T-cell (primary cell): ENCODE measurements around the gene RFNG. TPM values are rescaled to one million over a fixed set of nuclear protein-coding genes. Genes with fewer than 3 reads are reported as not detected.

Source experiments
- ATAC-seq, 4 experiments: fragments of 200-7000 bp in 3 of 4; fragments of 150-1000 bp in 1 of 4; cut with Tn5 transposase; replicated peaks in 1 of 4; 1 replicate in 3 of 4; 2 replicates in 1 of 4; pipeline ENCODE4 v1.10.0; 2021; ENCODE audit warnings: moderate library complexity in 3 of 4, mild to moderate bottlenecking in 2 of 4, moderate number of reproducible peaks in 1 of 4
- CTCF ChIA-PET, 2 donors: fragments of 300-600 bp; sonication (Branson Sonifier 250); formaldehyde crosslinking; loops; one replicate each; lab custom pipeline; 2022; ENCODE audit warnings: antibody characterized with exemption in 2 of 2; lab: Charles Lee
- POLR2A ChIA-PET, 2 donors: fragments of 300-600 bp; sonication (Branson Sonifier 250); formaldehyde crosslinking; loops; one replicate each; lab custom pipeline; 2022; ENCODE audit warnings: antibody characterized with exemption in 2 of 2; lab: Charles Lee
- DNase-seq, 35 experiments: peaks; one replicate each; pipeline versions ENCODE4 v3.0.0 to v3.0.0-alpha.2; 2013 to 2023
- H3K27ac ChIP-seq: one replicate; pipeline ENCODE4 v1.5.1; 2013; ENCODE audit warnings: low read length
- H3K27me3 ChIP-seq, 2 experiments: replicated peaks in 1 of 2; 1 replicate in 1 of 2; 2 replicates in 1 of 2; pipeline versions ENCODE4 v1.6.1 to v1.7.0; 2013; ENCODE audit warnings: low read length in 1 of 2, mixed read lengths in 1 of 2; ENCODE audit not compliant: control insufficient read depth in 2 of 2, insufficient read depth in 2 of 2; ENCODE audit errors: extremely low read depth in 1 of 2
- H3K36me3 ChIP-seq, 2 donors: 1 replicate in 1 of 2; 2 replicates in 1 of 2; pipeline versions ENCODE4 v1.6.1 to v1.7.0; 2013; ENCODE audit warnings: low read length in 1 of 2; ENCODE audit not compliant: control insufficient read depth in 2 of 2, insufficient read depth in 1 of 2; ENCODE audit errors: extremely low read depth in 1 of 2
- H3K4me1 ChIP-seq, 2 experiments: 1 replicate in 1 of 2; 2 replicates in 1 of 2; pipeline versions ENCODE4 v1.6.1 to v1.7.0; 2013; ENCODE audit warnings: low read length in 2 of 2, mixed read lengths in 1 of 2; ENCODE audit not compliant: insufficient read depth in 2 of 2, control insufficient read depth in 1 of 2; ENCODE audit errors: extremely low read depth in 1 of 2
- H3K4me3 ChIP-seq, 2 donors: 1 replicate in 1 of 2; 2 replicates in 1 of 2; pipeline versions ENCODE4 v1.5.1 to v1.7.0; 2013; ENCODE audit warnings: mild to moderate bottlenecking in 2 of 2, low read length in 1 of 2, moderate library complexity in 1 of 2; ENCODE audit not compliant: control insufficient read depth in 1 of 2; ENCODE audit errors: extremely low read depth in 1 of 2
- H3K9me3 ChIP-seq: 2 replicates; pipeline ENCODE4 v1.7.0; 2013
- H3K27ac Mint-ChIP-seq, 2 donors: one replicate each; pipeline ENCODE4 v1.8.0; 2020 to 2021; ENCODE audit warnings: mild to moderate bottlenecking in 2 of 2, mixed read lengths in 2 of 2
- H3K27me3 Mint-ChIP-seq, 2 donors: one replicate each; pipeline ENCODE4 v1.8.0; 2021 to 2022; ENCODE audit warnings: mixed read lengths in 2 of 2
- H3K36me3 Mint-ChIP-seq: one replicate; pipeline ENCODE4 v1.8.0; 2021; ENCODE audit warnings: mixed read lengths
- H3K4me1 Mint-ChIP-seq, 3 donors: one replicate each; pipeline ENCODE4 v1.8.0; 2020 to 2022; ENCODE audit warnings: mixed read lengths in 3 of 3, mild to moderate bottlenecking in 1 of 3
- H3K4me3 Mint-ChIP-seq, 3 donors: one replicate each; pipeline ENCODE4 v1.8.0; 2020 to 2022; ENCODE audit warnings: mild to moderate bottlenecking in 3 of 3, mixed read lengths in 3 of 3, moderate library complexity in 3 of 3
- H3K9me3 Mint-ChIP-seq, 3 donors: one replicate each; pipeline ENCODE4 v1.8.0; 2020 to 2022; ENCODE audit warnings: mixed read lengths in 3 of 3
- WGBS: methylation state at CpG from one replicate; pipeline ENCODE4 v1.1.5; 2013; ENCODE audit warnings: missing lambda C conversion rate; ENCODE audit not compliant: insufficient coverage; 5-methylcytosine and 5-hydroxymethylcytosine counted together
- total RNA-seq, 35 experiments: library from RNA in 6 of 35; stranded (reverse) in 6 of 35; fragments of 120-200 nt in 1 of 35; gene quantifications; one replicate each; pipeline versions ENCODE4 v1.2.1 to v1.2.4 and lab custom pipeline; 2013 to 2026

Gene RFNG
- total RNA-seq, 5 donors from 2014 or later (not counting 1 experiment from before 2014, with no cell fraction given), result 31.5 to 38.6 (median 35.2) TPM

DNA sequence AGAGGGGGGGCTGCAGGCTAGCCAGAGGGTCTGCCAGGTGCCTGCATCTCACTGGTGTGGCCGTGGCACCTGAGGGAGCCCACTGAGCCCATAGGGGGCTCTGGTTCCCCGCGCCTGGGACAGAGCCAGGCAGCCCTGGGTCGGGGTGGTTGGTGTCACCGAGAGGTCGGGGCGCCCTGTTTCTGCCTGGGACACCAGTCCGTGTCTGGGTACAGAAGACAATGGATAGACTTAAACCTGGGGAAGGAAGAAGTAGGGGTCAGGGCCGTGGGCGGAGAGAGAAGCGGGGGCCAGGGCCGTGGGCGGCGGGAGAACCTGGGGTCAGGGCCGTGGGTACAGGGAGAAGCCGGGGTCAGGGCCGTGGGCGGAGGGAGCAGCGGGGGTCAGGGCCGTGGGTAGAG, 3.0 kb downstream of the RFNG start:
- H3K27me3 ChIP-seq, result no peaks in the 10 kb centered on the region
- WGBS, result 94% methylated on average over 20 of the region's 20 CpGs
- H3K36me3 Mint-ChIP-seq, result peaks cover 7% of the 10 kb centered on the region
- no peak overlapping the region for H3K27ac ChIP-seq
- ATAC-seq (no peak), DNase-seq (no peak)
- no peaks in the 10 kb centered on the region for H3K9me3 Mint-ChIP-seq
- H3K36me3 ChIP-seq, result peaks cover 4 to 8% of the 10 kb centered on the region in 2 donors
- H3K9me3 ChIP-seq, result no peaks in the 10 kb centered on the region
- peak overlapping the region in 2 of 3 donors; percentile 24 to 46 for H3K4me3 Mint-ChIP-seq
- POLR2A ChIA-PET, result no interaction called here
- H3K27ac Mint-ChIP-seq, result no peak overlapping the region
- H3K4me1 Mint-ChIP-seq, result peaks cover 5 to 21% (median 18%) of the 10 kb centered on the region in 3 donors
- peaks cover 9 to 35% of the 10 kb centered on the region in 2 experiments for H3K4me1 ChIP-seq
- no peak overlapping the region for H3K4me3 ChIP-seq
- no peaks in the 10 kb centered on the region for H3K27me3 Mint-ChIP-seq
- CTCF ChIA-PET, result interaction anchor here in 1 of 2 donors (0.9 kb wide), 1 partner anchor 11 kb away, joined by 5 read pairs; the partner anchor contains the start of gene DCXR

DNA sequence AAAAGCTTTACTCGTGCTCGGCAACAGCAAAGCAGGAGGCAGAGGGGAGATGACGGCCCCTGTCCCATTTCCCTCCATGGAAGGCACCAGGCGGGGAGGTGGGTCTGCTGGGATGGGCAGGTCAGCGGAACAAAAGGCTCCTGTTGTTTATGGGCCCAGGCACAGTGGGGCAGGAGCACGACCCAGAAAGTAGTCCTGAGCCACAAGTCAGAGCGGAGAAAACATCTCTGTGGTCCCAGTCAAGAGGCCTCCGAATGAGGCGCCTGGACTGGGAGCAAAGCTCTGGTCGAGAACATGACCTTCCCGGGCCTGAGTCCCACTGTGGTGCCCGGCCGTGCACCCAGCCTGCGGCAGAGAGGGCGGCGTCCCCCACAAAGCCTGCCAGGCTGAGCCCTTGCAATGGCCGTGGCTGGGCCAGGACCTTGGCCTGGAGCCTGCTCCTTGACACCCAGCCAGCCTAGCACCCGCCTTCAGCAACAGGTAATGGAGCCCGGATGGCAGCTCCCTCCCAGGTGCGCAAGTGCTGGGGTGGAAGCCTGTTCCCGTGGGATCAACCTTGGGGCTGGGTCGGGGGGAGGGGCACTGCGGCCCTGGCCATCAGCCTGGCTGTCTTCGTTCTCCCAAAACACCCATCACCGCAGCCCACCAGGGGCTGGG, 3.6 kb downstream of the RFNG start:
- H3K36me3 Mint-ChIP-seq, result peaks cover 7% of the 10 kb centered on the region
- no peaks in the 10 kb centered on the region for H3K9me3 ChIP-seq
- H3K27me3 ChIP-seq, result no peaks in the 10 kb centered on the region
- no peaks in the 10 kb centered on the region for H3K9me3 Mint-ChIP-seq
- H3K36me3 ChIP-seq, result peaks cover 4 to 8% of the 10 kb centered on the region in 2 donors
- WGBS, result 97% methylated on average over 20 of the region's 25 CpGs
- ATAC-seq (no peak), DNase-seq (no peak)
- no peaks in the 10 kb centered on the region for H3K27me3 Mint-ChIP-seq
- peak overlapping the region in 2 of 3 donors; percentile 29 to 36 for H3K4me3 Mint-ChIP-seq
- H3K27ac ChIP-seq, result no peak overlapping the region
- ChIA-PET CTCF (interaction anchor here in 1 of 2 donors (0.9 kb wide), 1 partner anchor 10 kb away, joined by 5 read pairs; the partner anchor contains the start of gene DCXR), POLR2A (no interaction called here)
- H3K4me1 ChIP-seq, result peaks cover 7 to 30% of the 10 kb centered on the region in 2 experiments
- H3K4me3 ChIP-seq, result no peak overlapping the region
- no peak overlapping the region for H3K27ac Mint-ChIP-seq
- peaks cover 5 to 16% (median 14%) of the 10 kb centered on the region in 3 donors for H3K4me1 Mint-ChIP-seq

DNA sequence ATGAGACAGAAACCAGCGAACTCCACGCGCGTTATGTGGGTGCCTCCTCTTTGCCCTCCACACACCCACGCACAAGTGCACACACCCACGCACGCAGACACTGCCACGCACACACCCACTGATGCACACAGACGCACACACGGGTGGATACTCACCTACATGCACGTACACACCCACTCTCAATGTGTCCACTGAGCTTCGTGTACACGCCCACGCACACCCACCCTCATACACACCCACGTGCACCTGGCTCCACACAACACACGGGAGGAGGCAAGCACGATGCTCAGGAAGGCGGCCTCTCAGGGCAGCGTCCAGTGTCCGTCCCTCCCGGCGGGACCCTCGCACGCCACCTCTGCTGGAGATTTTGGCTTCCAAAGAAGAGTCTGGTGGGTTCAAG, 4.2 kb downstream of the RFNG start:
- H3K36me3 Mint-ChIP-seq, result peaks cover 7% of the 10 kb centered on the region
- no peaks in the 10 kb centered on the region for H3K9me3 Mint-ChIP-seq
- Histone ChIP-seq H3K27me3 (no peaks in the 10 kb centered on the region), H3K27ac (no peak overlapping the region), H3K36me3 (peaks cover 4 to 8% of the 10 kb centered on the region in 2 donors), H3K9me3 (no peaks in the 10 kb centered on the region), H3K4me3 (no peak overlapping the region), H3K4me1 (peaks cover 3 to 23% of the 10 kb centered on the region in 2 experiments)
- no peak for DNase-seq
- WGBS, result 75% methylated on average over 21 of the region's 24 CpGs
- no peaks in the 10 kb centered on the region for H3K27me3 Mint-ChIP-seq
- peak overlapping the region in 2 of 3 donors; percentile 29 to 36 for H3K4me3 Mint-ChIP-seq
- peaks cover 5 to 11% (median 10%) of the 10 kb centered on the region in 3 donors for H3K4me1 Mint-ChIP-seq
- POLR2A ChIA-PET, result no interaction called here
- ATAC-seq, result no peak
- CTCF ChIA-PET, result no interaction called here
- H3K27ac Mint-ChIP-seq, result no peak overlapping the region

DNA sequence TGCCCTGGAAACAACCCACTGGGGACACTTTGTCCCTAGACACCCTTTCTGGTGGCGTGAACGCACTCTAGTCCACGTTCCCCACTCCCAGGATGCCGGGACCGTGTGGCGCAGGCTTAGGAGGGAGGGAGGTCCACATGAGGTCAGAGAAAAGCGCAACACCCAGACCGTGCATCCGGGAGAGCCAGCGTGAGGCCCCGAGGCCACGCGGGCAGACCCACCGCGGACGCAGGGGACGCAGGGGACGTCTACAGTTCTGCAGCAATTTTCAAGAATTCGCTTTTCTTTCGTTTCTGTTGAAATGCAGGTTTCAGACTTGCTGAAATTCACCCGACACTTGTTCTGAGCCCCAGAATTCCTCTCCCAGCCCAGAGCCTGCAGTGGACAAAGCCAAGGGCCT, 4.7 kb downstream of the RFNG start:
- no peaks in the 10 kb centered on the region for H3K9me3 Mint-ChIP-seq
- no peak overlapping the region for H3K4me3 Mint-ChIP-seq
- CTCF ChIA-PET, result no interaction called here
- DNase-seq (no peak), ATAC-seq (no peak)
- Histone ChIP-seq H3K27ac (no peak overlapping the region), H3K4me1 (peaks cover 0 to 19% of the 10 kb centered on the region in 2 experiments), H3K4me3 (no peak overlapping the region), H3K36me3 (peaks cover 4 to 8% of the 10 kb centered on the region in 2 donors), H3K27me3 (no peaks in the 10 kb centered on the region), H3K9me3 (no peaks in the 10 kb centered on the region)
- WGBS, result 98% methylated on average over 21 of the region's 21 CpGs
- POLR2A ChIA-PET, result no interaction called here
- H3K36me3 Mint-ChIP-seq, result peaks cover 7% of the 10 kb centered on the region
- no peak overlapping the region for H3K27ac Mint-ChIP-seq
- peaks cover 5 to 11% (median 10%) of the 10 kb centered on the region in 3 donors for H3K4me1 Mint-ChIP-seq
- H3K27me3 Mint-ChIP-seq, result no peaks in the 10 kb centered on the region

DNA sequence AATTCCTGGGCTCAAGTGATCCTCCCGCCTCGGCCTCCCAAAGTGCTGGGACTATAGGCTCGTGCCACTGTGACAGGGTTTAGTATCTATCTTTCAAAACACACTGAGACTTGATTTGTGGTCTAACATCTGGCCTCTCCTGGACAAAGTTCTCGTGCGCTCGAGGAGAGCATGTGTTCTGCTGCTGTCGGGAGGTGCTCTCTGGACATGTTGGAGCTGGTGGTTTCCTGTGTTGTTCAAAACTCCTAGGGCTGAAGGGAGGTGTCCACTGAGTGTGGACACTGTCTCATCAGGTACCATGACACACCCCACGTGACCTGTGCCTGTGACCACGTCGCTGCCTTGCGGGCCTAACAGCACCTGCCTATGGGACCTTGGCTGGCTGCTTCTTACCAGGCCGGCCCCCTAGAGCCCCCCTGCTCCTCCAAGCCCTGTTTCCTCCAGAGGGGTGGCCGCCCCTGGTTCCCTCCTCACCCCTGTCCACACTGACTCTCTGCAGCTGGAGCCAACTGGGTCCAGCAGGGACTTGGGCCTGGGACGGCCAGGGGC, 5.6 kb downstream of the RFNG start:
- H3K27ac ChIP-seq, result no peak overlapping the region
- Mint-ChIP-seq H3K4me3 (no peak overlapping the region), H3K27ac (peak overlapping the region in 1 of 2 donors; percentile 58), H3K36me3 (peaks cover 7% of the 10 kb centered on the region), H3K9me3 (no peaks in the 10 kb centered on the region), H3K4me1 (peaks cover 5 to 11% (median 10%) of the 10 kb centered on the region in 3 donors), H3K27me3 (no peaks in the 10 kb centered on the region)
- 87% methylated on average over 13 of the region's 14 CpGs for WGBS
- no peak overlapping the region for H3K4me3 ChIP-seq
- no peak for ATAC-seq
- no peaks in the 10 kb centered on the region for H3K9me3 ChIP-seq
- ChIA-PET POLR2A (no interaction called here), CTCF (no interaction called here)
- peaks cover 4 to 8% of the 10 kb centered on the region in 2 donors for H3K36me3 ChIP-seq
- peaks cover 0 to 18% of the 10 kb centered on the region in 2 experiments for H3K4me1 ChIP-seq
- DNase-seq, result no peak
- H3K27me3 ChIP-seq, result no peaks in the 10 kb centered on the region

DNA sequence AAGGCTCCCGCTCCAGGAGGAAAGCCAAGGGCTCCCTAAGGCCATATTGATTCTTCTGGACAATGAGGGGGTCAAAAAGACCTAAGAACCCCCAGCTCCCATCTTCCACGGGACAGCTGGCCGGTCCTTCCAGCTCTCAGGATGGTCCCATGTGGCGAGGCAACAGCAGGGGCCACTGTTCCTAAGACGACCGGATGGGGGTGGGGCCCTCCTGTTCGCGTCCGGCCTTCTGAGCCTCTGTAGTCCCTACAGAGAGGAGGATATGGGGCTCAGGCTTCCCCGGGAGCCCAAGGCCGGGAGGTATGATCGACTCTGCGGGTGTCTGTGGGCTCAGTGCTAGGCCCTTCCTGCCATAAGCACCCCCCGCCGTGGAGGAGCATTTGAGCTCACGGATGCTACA, 8.1 kb downstream of the RFNG start:
- WGBS, result 93% methylated on average over 12 of the region's 16 CpGs
- Histone ChIP-seq H3K4me1 (no peaks in the 10 kb centered on the region), H3K27me3 (no peaks in the 10 kb centered on the region), H3K27ac (no peak overlapping the region), H3K4me3 (no peak overlapping the region), H3K36me3 (peaks cover 4 to 5% of the 10 kb centered on the region in 2 donors), H3K9me3 (no peaks in the 10 kb centered on the region)
- ChIA-PET POLR2A (no interaction called here), CTCF (interaction anchor here in 1 of 2 donors (1.0 kb wide), 1 partner anchor 21 kb away, joined by 9 read pairs; the partner anchor contains the start of genes CENPX and LRRC45)
- Mint-ChIP-seq H3K4me3 (no peak overlapping the region), H3K4me1 (peaks cover 0 to 6% (median 5%) of the 10 kb centered on the region in 3 donors), H3K27ac (no peak overlapping the region), H3K27me3 (no peaks in the 10 kb centered on the region), H3K9me3 (no peaks in the 10 kb centered on the region), H3K36me3 (peaks cover 7% of the 10 kb centered on the region)
- no peak for DNase-seq
- no peak for ATAC-seq
